DMS53 (cell line): ENCODE measurements around the gene MYLK2.
A peak's percentile ranks its signal among the peaks of the same experiment; 100 is the strongest.

Experiments
- DNase-seq: peaks from one replicate; lab custom pipeline; 2025; lab: John Stamatoyannopoulos, UW

The MYLK2 gene

GRCh38 chr20:31856516-31856915 is 37.4 kb downstream of the MYLK2 start:
- no peak for DNase-seq

GRCh38 chr20:31857861-31858759 is 39.0 kb downstream of the MYLK2 start:
- no peak for DNase-seq

GRCh38 chr20:31858760-31859083 is 39.6 kb downstream of the MYLK2 start:
- DNase-seq: no peak

- no peak for DNase-seq
Observed at GRCh38 chr20:31859266-31859997, 40.3 kb downstream of the MYLK2 start.

GRCh38 chr20:31859998-31860380 is 40.8 kb downstream of the MYLK2 start:
- no peak for DNase-seq

- DNase-seq: peak; percentile 66
Observed at GRCh38 chr20:31860390-31861134, 41.4 kb downstream of the MYLK2 start.

GRCh38 chr20:31861135-31861384 is 41.9 kb downstream of the MYLK2 start:
- DNase-seq: peak; percentile 62

GRCh38 chr20:31861385-31862156 is 42.4 kb downstream of the MYLK2 start:
- peak; percentile 91 for DNase-seq

- no peak for DNase-seq
Observed at GRCh38 chr20:31862157-31862470, 43.0 kb downstream of the MYLK2 start.

GRCh38 chr20:31862506-31862905 is 43.4 kb downstream of the MYLK2 start:
- no peak for DNase-seq

GRCh38 chr20:31863296-31864085 is 44.3 kb downstream of the MYLK2 start:
- DNase-seq: no peak

GRCh38 chr20:31864521-31865400 is 45.6 kb downstream of the MYLK2 start:
- no peak for DNase-seq

- DNase-seq: no peak
Observed at GRCh38 chr20:31866221-31866620, 47.1 kb downstream of the MYLK2 start.

- no peak for DNase-seq
Observed at GRCh38 chr20:31868853-31869672, 49.9 kb downstream of the MYLK2 start.

GRCh38 chr20:31869673-31869941 is 50.5 kb downstream of the MYLK2 start:
- DNase-seq: no peak

- DNase-seq: peak; percentile 68
Observed at GRCh38 chr20:31869942-31870725, 51.0 kb downstream of the MYLK2 start, which contains the start of the genes DUSP15 and TTLL9. DUSP15 (minus strand) TSS chr20:31870527; CDS start chr20:31870337, 190 bp downstream. TTLL9 (plus strand) TSS chr20:31870634; CDS start chr20:31871127, 493 bp downstream.

GRCh38 chr20:31870726-31871617 is 51.8 kb downstream of the MYLK2 start:
- DNase-seq: peak; percentile 75

- peak; percentile 43 for DNase-seq
Observed at GRCh38 chr20:31871618-31871954, 52.4 kb downstream of the MYLK2 start.
